CD14-positive monocyte (primary cell): Measurements from ENCODE around the gene PARP14. TPM values are rescaled to one million over a fixed set of nuclear protein-coding genes. Genes with fewer than 3 reads are reported as not detected.

Experiments used
- DNase-seq, 3 donors: peaks; one replicate each; pipeline ENCODE4 v3.0.0-alpha.2; 2011 to 2022
- H2AFZ ChIP-seq: 2 replicates; pipeline ENCODE4 v1.6.0; 2012; ENCODE audit warnings: mild to moderate bottlenecking, low read depth, low read length, inconsistent platforms; ENCODE audit not compliant: insufficient read depth, poor library complexity, severe bottlenecking
- H3K27ac ChIP-seq, 2 donors: 1 replicate in 1 of 2; 2 replicates in 1 of 2; pipeline ENCODE4 v1.5.1; 2012 to 2013; ENCODE audit warnings: low read length in 2 of 2, control low read depth in 1 of 2, inconsistent platforms in 1 of 2, low read depth in 1 of 2, mild to moderate bottlenecking in 1 of 2
- H3K27me3 ChIP-seq, 2 donors: one replicate each; pipeline versions ENCODE4 v1.6.0 to v1.6.1; 2011 to 2013; ENCODE audit warnings: low read length in 2 of 2; ENCODE audit not compliant: control insufficient read depth in 2 of 2, insufficient read depth in 2 of 2
- H3K36me3 ChIP-seq, 2 donors: replicated peaks in 1 of 2; 1 replicate in 1 of 2; 2 replicates in 1 of 2; pipeline versions ENCODE4 v1.5.1 to v1.6.1; 2012 to 2013; ENCODE audit warnings: low read length in 2 of 2, control low read depth in 1 of 2, inconsistent platforms in 1 of 2, mild to moderate bottlenecking in 1 of 2; ENCODE audit not compliant: insufficient read depth in 2 of 2, control insufficient read depth in 1 of 2
- H3K4me1 ChIP-seq, 2 donors: 1 replicate in 1 of 2; 2 replicates in 1 of 2; pipeline versions ENCODE4 v1.5.1 to v1.6.1; 2012 to 2013; ENCODE audit warnings: low read length in 2 of 2, control low read depth in 1 of 2, inconsistent platforms in 1 of 2, mild to moderate bottlenecking in 1 of 2, moderate library complexity in 1 of 2; ENCODE audit not compliant: insufficient read depth in 2 of 2, control insufficient read depth in 1 of 2
- H3K4me2 ChIP-seq: replicated peaks from 2 replicates; pipeline ENCODE3; 2012; ENCODE audit warnings: low read length, moderate library complexity, mild to moderate bottlenecking; ENCODE audit not compliant: poor library complexity, severe bottlenecking; ENCODE audit errors: extremely low read depth
- H3K4me3 ChIP-seq, 3 experiments: fragments of 200-600 bp in 1 of 3; sonication (generic) in 1 of 3; replicated peaks in 1 of 3; 1 replicate in 2 of 3; 2 replicates in 1 of 3; pipeline ENCODE4 v1.5.1; 2011 to 2013; ENCODE audit warnings: low read length in 3 of 3, mild to moderate bottlenecking in 3 of 3, control low read depth in 2 of 3, low read depth in 2 of 3, inconsistent platforms in 1 of 3, moderate library complexity in 1 of 3
- H3K79me2 ChIP-seq: 2 replicates; pipeline ENCODE4 v1.6.0; 2012; ENCODE audit warnings: mild to moderate bottlenecking, control low read depth, inconsistent platforms, low read length, moderate library complexity; ENCODE audit not compliant: insufficient read depth
- H3K9ac ChIP-seq: 2 replicates; pipeline ENCODE4 v1.6.0; 2017; ENCODE audit warnings: low read length, mild to moderate bottlenecking; ENCODE audit not compliant: insufficient read depth, poor library complexity, severe bottlenecking
- H3K9me3 ChIP-seq, 2 donors: replicated peaks in 1 of 2; 1 replicate in 1 of 2; 2 replicates in 1 of 2; pipeline versions ENCODE4 v1.5.1 to v1.6.1; 2012 to 2013; ENCODE audit warnings: low read length in 2 of 2, control low read depth in 1 of 2; ENCODE audit not compliant: control insufficient read depth in 1 of 2, insufficient read depth in 1 of 2
- H4K20me1 ChIP-seq: 2 replicates; pipeline ENCODE4 v1.6.0; 2012; ENCODE audit warnings: mild to moderate bottlenecking, low read length, control low read depth, moderate library complexity; ENCODE audit not compliant: insufficient read depth
- H3K27ac Mint-ChIP-seq, 7 donors: one replicate each; pipeline ENCODE4 v1.8.0; 2020; ENCODE audit warnings: mild to moderate bottlenecking in 7 of 7, mixed read lengths in 7 of 7, moderate library complexity in 6 of 7, inconsistent platforms in 2 of 7
- H3K27me3 Mint-ChIP-seq, 3 donors: one replicate each; pipeline ENCODE4 v1.8.0; 2021 to 2022; ENCODE audit warnings: low read depth in 3 of 3, mild to moderate bottlenecking in 3 of 3, mixed read lengths in 3 of 3, moderate library complexity in 3 of 3, inconsistent platforms in 1 of 3
- H3K36me3 Mint-ChIP-seq, 2 donors: one replicate each; pipeline ENCODE4 v1.8.0; 2020; ENCODE audit warnings: mixed read lengths in 2 of 2, inconsistent platforms in 1 of 2, mild to moderate bottlenecking in 1 of 2
- H3K4me1 Mint-ChIP-seq: one replicate; pipeline ENCODE4 v1.8.0; 2020; ENCODE audit warnings: mild to moderate bottlenecking, mixed read lengths
- H3K4me3 Mint-ChIP-seq, 2 donors: one replicate each; pipeline ENCODE4 v1.8.0; 2020; ENCODE audit warnings: mild to moderate bottlenecking in 2 of 2, mixed read lengths in 2 of 2, moderate library complexity in 1 of 2
- H3K9me3 Mint-ChIP-seq, 7 donors: one replicate each; pipeline ENCODE4 v1.8.0; 2020 to 2022; ENCODE audit warnings: mixed read lengths in 7 of 7, mild to moderate bottlenecking in 6 of 7, moderate library complexity in 6 of 7, inconsistent platforms in 2 of 7
- CTCF ChIP-seq: fragments of 200-600 bp; IDR thresholded peaks from one replicate; pipeline ENCODE4 v1.8.0; 2022; ENCODE audit warnings: antibody characterized with exemption, mild to moderate bottlenecking
- WGBS: methylation state at CpG from one replicate; pipeline ENCODE4 v1.1.5; 2013; ENCODE audit warnings: missing lambda C conversion rate; ENCODE audit not compliant: insufficient coverage; 5-methylcytosine and 5-hydroxymethylcytosine counted together
- intact Hi-C, 2 donors: fragments of 100-400 bp; cut with micrococcal nuclease; formaldehyde crosslinking; loops; one replicate each; pipeline versions ENCODE4 v1.15.0 to v1.15.1; 2023
- polyA plus RNA-seq, 3 donors: library from polyadenylated mRNA; depleted of rRNA in 1 of 3; unstranded in 2 of 3; stranded (reverse) in 1 of 3; fragments of 300-500 nt in 2 of 3; fragments of >200 nt in 1 of 3; fragmentation: Illumina TruSeq in 2 of 3; gene quantifications; 1 replicate in 2 of 3; 2 replicates in 1 of 3; pipeline ENCODE4 v1.2.3, GENCODE V29; 2012 to 2021

PARP14 gene
- polyA plus RNA-seq, 3 donors = 22.1 to 68.8 (median 26.9) TPM

- peak overlapping the region; percentile 89 to 93 for H3K27ac ChIP-seq
- no peak for TF ChIP-seq CTCF
- no peaks in the 10 kb centered on the region for H3K27me3 ChIP-seq
- peaks cover 65% of the 10 kb centered on the region for H3K4me1 Mint-ChIP-seq
- H3K27ac Mint-ChIP-seq = peak overlapping the region; percentile 98 to 99 (median 99)
- H3K4me1 ChIP-seq = peaks cover 66 to 72% of the 10 kb centered on the region in 2 donors
- peak; percentile 60 to 85 (median 76) for DNase-seq
- intact Hi-C loops = loop anchor here in 1 of 2 donors (2.0 kb wide), 1 partner anchor 27 kb away; the partner anchor contains the start of gene SLC49A4
- H3K79me2 ChIP-seq = peaks cover 43% of the 10 kb centered on the region
- H3K27me3 Mint-ChIP-seq = peaks cover 0 to 1% (median 0%) of the 10 kb centered on the region in 3 donors
- H3K4me2 ChIP-seq = peak overlapping the region; percentile 64
- H2AFZ ChIP-seq = peak overlapping the region; percentile 64
- H3K4me3 Mint-ChIP-seq = peak overlapping the region; percentile 55 to 80
- peaks cover 0 to 5% (median 0%) of the 10 kb centered on the region in 7 donors for H3K9me3 Mint-ChIP-seq
- H3K9me3 ChIP-seq = no peaks in the 10 kb centered on the region
- H3K36me3 ChIP-seq = peaks cover 0 to 4% of the 10 kb centered on the region in 2 donors
- H3K9ac ChIP-seq = peak overlapping the region; percentile 57
- 0% methylated on average over 1 of the region's 3 CpGs for WGBS
- H3K4me3 ChIP-seq = peak overlapping the region; percentile 4 to 48 (median 19)
- no peaks in the 10 kb centered on the region for H4K20me1 ChIP-seq
- H3K36me3 Mint-ChIP-seq = peaks cover 15 to 25% of the 10 kb centered on the region in 2 donors
Measured at GRCh38 chr3:122767540-122768372, 87.1 kb downstream of the PARP14 start.

GRCh38 chr3:122770521-122771202 lies 90.0 kb downstream of the PARP14 start:
- peaks cover 31% of the 10 kb centered on the region for H3K79me2 ChIP-seq
- H3K4me1 ChIP-seq = peaks cover 77 to 87% of the 10 kb centered on the region in 2 donors
- H3K27me3 ChIP-seq = no peaks in the 10 kb centered on the region
- intact Hi-C loops = loop anchor here in 1 of 2 donors (2.0 kb wide), 1 partner anchor 24 kb away; the partner anchor contains the start of gene SLC49A4
- H3K27ac ChIP-seq = peak overlapping the region; percentile 93 to 96
- H3K4me3 Mint-ChIP-seq = no peak overlapping the region
- H3K4me3 ChIP-seq = no peak overlapping the region
- WGBS = no CpG with 5 or more reads among the region's 5 CpGs
- peaks cover 9 to 29% of the 10 kb centered on the region in 2 donors for H3K36me3 Mint-ChIP-seq
- H3K27ac Mint-ChIP-seq = peak overlapping the region; percentile 98 to 99 (median 99)
- no peaks in the 10 kb centered on the region for H4K20me1 ChIP-seq
- no peak overlapping the region for H3K4me2 ChIP-seq
- peaks cover 0 to 2% of the 10 kb centered on the region in 2 donors for H3K36me3 ChIP-seq
- peak; percentile 47 to 63 (median 51) for DNase-seq
- no peaks in the 10 kb centered on the region for H3K27me3 Mint-ChIP-seq
- H3K9me3 Mint-ChIP-seq = peaks cover 0 to 5% (median 0%) of the 10 kb centered on the region in 7 donors
- H3K4me1 Mint-ChIP-seq = peaks cover 71% of the 10 kb centered on the region
- H3K9ac ChIP-seq = no peak overlapping the region
- no peak overlapping the region for H2AFZ ChIP-seq
- no peaks in the 10 kb centered on the region for H3K9me3 ChIP-seq
- TF ChIP-seq CTCF = no peak
